SK-N-SH treated with all-trans-retinoic acid at 6 μM for 48 hours (cell line): ENCODE data around the gene ATPAF2.

ENCODE experiments used
- ATAC-seq: fragments of 200-7000 bp; cut with Tn5 transposase; 3 replicates; pipeline ENCODE4 v1.9.1; 2020; ENCODE audit warnings: mild to moderate bottlenecking, moderate library complexity
- ARNTL ChIP-seq: fragments of 450-650 bp; formaldehyde crosslinking; IDR thresholded peaks from 2 replicates; pipeline ENCODE4 v1.5.0; 2020; ENCODE audit warnings: low read depth, mild to moderate bottlenecking, moderate library complexity, borderline replicate concordance
- BACH2 ChIP-seq: fragments of 250-450 bp; sonication (Bioruptor Pico); IDR thresholded peaks from 2 replicates; pipeline ENCODE4 v1.9.0; 2021; ENCODE audit warnings: mild to moderate bottlenecking, borderline replicate concordance
- CREB5 ChIP-seq: fragments of 250-450 bp; sonication (Bioruptor Pico); IDR thresholded peaks from 2 replicates; pipeline ENCODE4 v1.5.1; 2020; ENCODE audit warnings: low read depth, mild to moderate bottlenecking, moderate library complexity
- CSDC2 ChIP-seq: fragments of 250-450 bp; sonication (Bioruptor Pico); IDR thresholded peaks from 2 replicates; pipeline ENCODE4 v1.5.0; 2020; ENCODE audit warnings: mild to moderate bottlenecking, moderate library complexity
- CSRNP3 ChIP-seq: fragments of 250-450 bp; sonication (Bioruptor Pico); IDR thresholded peaks from 2 replicates; pipeline ENCODE4 v1.5.1; 2021; ENCODE audit warnings: mild to moderate bottlenecking, moderate library complexity
- ESRRG ChIP-seq: fragments of 250-450 bp; sonication (Bioruptor Pico); IDR thresholded peaks from 2 replicates; pipeline ENCODE4 v1.6.1; 2021; ENCODE audit warnings: mild to moderate bottlenecking
- GLIS3 ChIP-seq: fragments of 250-450 bp; sonication (Bioruptor Pico); IDR thresholded peaks from 2 replicates; pipeline ENCODE4 v1.5.0; 2020; ENCODE audit warnings: mild to moderate bottlenecking, moderate library complexity
- ISL1 ChIP-seq: fragments of 250-450 bp; sonication (Bioruptor Pico); IDR thresholded peaks from 2 replicates; pipeline ENCODE4 v2.1.2; 2022; ENCODE audit warnings: mild to moderate bottlenecking, moderate library complexity
- OSR1 ChIP-seq: fragments of 250-450 bp; sonication (Bioruptor Pico); IDR thresholded peaks from 2 replicates; pipeline ENCODE4 v1.8.0; 2022; ENCODE audit warnings: moderate library complexity, mild to moderate bottlenecking, inconsistent platforms
- POU6F1 ChIP-seq: fragments of 250-450 bp; sonication (Bioruptor Pico); IDR thresholded peaks from 2 replicates; pipeline ENCODE4 v1.8.0; 2021; ENCODE audit warnings: low read depth, mild to moderate bottlenecking, moderate library complexity, borderline replicate concordance
- TCF4 ChIP-seq: fragments of 250-450 bp; sonication (Bioruptor Pico); IDR thresholded peaks from 2 replicates; pipeline ENCODE4 v1.8.0; 2021; ENCODE audit warnings: mild to moderate bottlenecking, moderate library complexity, borderline replicate concordance
- TOX ChIP-seq: fragments of 250-450 bp; sonication (Bioruptor Pico); IDR thresholded peaks from 2 replicates; pipeline ENCODE4 v1.8.0; 2021; ENCODE audit warnings: mild to moderate bottlenecking, moderate library complexity, borderline replicate concordance
- TSHZ2 ChIP-seq: fragments of 250-450 bp; sonication (Bioruptor Pico); IDR thresholded peaks from 2 replicates; pipeline ENCODE4 v1.5.0; 2020; ENCODE audit warnings: mild to moderate bottlenecking, moderate library complexity
- ZC3H10 ChIP-seq: fragments of 250-450 bp; sonication (Bioruptor Pico); IDR thresholded peaks from 2 replicates; pipeline ENCODE4 v1.5.1; 2021; ENCODE audit warnings: mild to moderate bottlenecking, moderate library complexity
- ZFP3 ChIP-seq: fragments of 250-450 bp; sonication (Bioruptor Pico); IDR thresholded peaks from 2 replicates; pipeline ENCODE4 v1.5.0; 2020; ENCODE audit warnings: mild to moderate bottlenecking, moderate library complexity
- ZFP30 ChIP-seq: fragments of 450-650 bp; formaldehyde crosslinking; IDR thresholded peaks from 2 replicates; pipeline ENCODE4 v1.5.0; 2022; ENCODE audit warnings: mild to moderate bottlenecking, moderate library complexity
- ZNF565 ChIP-seq: fragments of 450-650 bp; formaldehyde crosslinking; conservative IDR thresholded peaks from 2 replicates; pipeline ENCODE4 v1.5.0; 2020; ENCODE audit warnings: low read depth, mild to moderate bottlenecking, moderate library complexity
- ZNF70 ChIP-seq: fragments of 450-650 bp; formaldehyde crosslinking; IDR thresholded peaks from 2 replicates; pipeline ENCODE4 v1.5.0; 2020; ENCODE audit warnings: mild to moderate bottlenecking, moderate library complexity
- ZNF8 ChIP-seq: fragments of 450-650 bp; formaldehyde crosslinking; IDR thresholded peaks from 2 replicates; pipeline ENCODE4 v1.5.0; 2020; ENCODE audit warnings: mild to moderate bottlenecking, moderate library complexity

ATPAF2 gene

GRCh38 chr17:17983776-17984175 is 55.2 kb downstream of the ATPAF2 start:
- ATAC-seq = no peak
- no peak for TF ChIP-seq ZFP3 (CRISPR knock-in tag)
- TF ChIP-seq ESRRG (CRISPR knock-in tag) = no peak
- TF ChIP-seq ZNF8 (CRISPR knock-in tag) = no peak
- no peak for TF ChIP-seq BACH2 (CRISPR knock-in tag)
- no peak for TF ChIP-seq TOX
- TF ChIP-seq ZFP30 = no peak
- no peak for TF ChIP-seq TCF4
- TF ChIP-seq, all 23 proteins: peak for 0

- no peak for TF ChIP-seq ZNF565 (CRISPR knock-in tag)
- TF ChIP-seq ESRRG (CRISPR knock-in tag) = no peak
- TF ChIP-seq GLIS3 (CRISPR knock-in tag) = no peak
- no peak for TF ChIP-seq CSDC2 (CRISPR knock-in tag)
- no peak for TF ChIP-seq ISL1
- no peak for TF ChIP-seq OSR1 (CRISPR knock-in tag)
- no peak for ATAC-seq
These were observed 55.6 kb downstream of the ATPAF2 start for GRCh38 chr17:17983376-17983775.

GRCh38 chr17:17982801-17983200 is 56.2 kb downstream of the ATPAF2 start:
- no peak for ATAC-seq
- no peak for TF ChIP-seq ZFP30
- TF ChIP-seq CSRNP3 (CRISPR knock-in tag) = no peak
- no peak for TF ChIP-seq BACH2 (CRISPR knock-in tag)
- TF ChIP-seq CSDC2 (CRISPR knock-in tag) = no peak
- TF ChIP-seq OSR1 (CRISPR knock-in tag) = no peak

GRCh38 chr17:17981330-17981729 is 57.6 kb downstream of the ATPAF2 start:
- TF ChIP-seq ESRRG (CRISPR knock-in tag) (no peak), ZNF70 (no peak), CSDC2 (CRISPR knock-in tag) (no peak), ARNTL (CRISPR knock-in tag) (no peak), BACH2 (CRISPR knock-in tag) (no peak)
- no peak for ATAC-seq

- ATAC-seq = no peak
These were observed 59.2 kb downstream of the ATPAF2 start for GRCh38 chr17:17979778-17980177.

GRCh38 chr17:17978481-17979424 is 60.2 kb downstream of the ATPAF2 start:
- ATAC-seq = no peak
- TF ChIP-seq TSHZ2 = no peak
- TF ChIP-seq ARNTL (CRISPR knock-in tag) = no peak
- no peak for TF ChIP-seq ZC3H10 (CRISPR knock-in tag)
- TF ChIP-seq ESRRG (CRISPR knock-in tag) = no peak
- TF ChIP-seq ZFP30 = no peak
- no peak for TF ChIP-seq CREB5 (CRISPR knock-in tag)
- TF ChIP-seq ISL1 = no peak
- TF ChIP-seq ZNF70 = no peak
- TF ChIP-seq ZNF565 (CRISPR knock-in tag) = no peak
- no peak for TF ChIP-seq GLIS3 (CRISPR knock-in tag)
- no peak for TF ChIP-seq POU6F1 (CRISPR knock-in tag)

More at GRCh38 chr17:17979778-17980177, 59.2 kb downstream of the ATPAF2 start:
- TF ChIP-seq CREB5 (CRISPR knock-in tag) = no peak
